ENCODE results near the gene C6orf15. TPM values are rescaled to one million over a fixed set of nuclear protein-coding genes. Genes with fewer than 3 reads are reported as not detected.

The C6orf15 gene
- total RNA-seq, 1 experiment from 2014 or later, result not detected

- no TSS peak for BruUV-seq (replicated peaks)
- POLR2A ChIA-PET, result no interaction called here
These were observed 14.2 kb upstream of the C6orf15 start for GRCh38 chr6:31126396-31127175.

More at GRCh38 chr6:31126396-31127175, 14.2 kb upstream of the C6orf15 start:
- CTCF ChIA-PET, result interaction anchor here (0.6 kb wide), 1 partner anchor 659 kb away, joined by 3 read pairs; no protein-coding TSS in a partner anchor
- no peak for DNase-seq (ENCODE audit: low read depth, low spot score)
- H3K36me3 ChIP-seq (ENCODE audit: control insufficient read depth, insufficient read depth, low read length), result no peaks in the 10 kb centered on the region
- TF ChIP-seq POLR2AphosphoS5 (IDR thresholded peaks at IDR 0.05; ENCODE audit: low read depth, low read length) (no peak), SIN3A (IDR thresholded peaks at IDR 0.05; ENCODE audit: borderline replicate concordance, insufficient read depth, low read depth, low read length) (no peak), REST (IDR thresholded peaks at IDR 0.05; ENCODE audit: insufficient read depth in 1 of 2, low read depth in 2 of 2, low read length in 1 of 2) (no peak), CTCF (IDR thresholded peaks at IDR 0.05) (no peak)
- intact Hi-C loops (cut with micrococcal nuclease; ENCODE audit: unreplicated experiment) (no loop called here), in situ Hi-C loops (cut with HindIII; ENCODE audit: low pct_unique_long_range_greater_than_20kb, low sequenced_read_pairs) (no loop called here)
- H3K9me3 ChIP-seq (ENCODE audit: control insufficient read depth, insufficient read depth, low read depth, low read length), result no peaks in the 10 kb centered on the region
- peaks cover 20% of the 10 kb centered on the region for H3K4me1 ChIP-seq (ENCODE audit: control insufficient read depth, insufficient read depth, low read length)
- H3K27me3 ChIP-seq (ENCODE audit: control insufficient read depth, insufficient read depth, low read length), result peaks cover 2% of the 10 kb centered on the region; the same call in 1 of the 2 replicates
- ATAC-seq, result no peak
- H3K4me3 ChIP-seq (ENCODE audit: low read depth in 2 of 2, low read length in 2 of 2), result no peak overlapping the region
- H3K27ac ChIP-seq (ENCODE audit: low read length), result no peak overlapping the region
